NOMO-1 (cell line): Measurements from ENCODE around the gene MADCAM1.

Source experiments
- DNase-seq, 2 experiments: peaks; one replicate each; lab custom pipeline; 2025; ENCODE audit not compliant: unreplicated experiment in 2 of 2; lab: John Stamatoyannopoulos, UW

MADCAM1 gene

GRCh38 chr19:488505-489417 is 7.5 kb upstream of the MADCAM1 start:
- peak; percentile 81 to 94 for DNase-seq

GRCh38 chr19:489418-490196 is 6.7 kb upstream of the MADCAM1 start:
- DNase-seq = no peak

GRCh38 chr19:491146-491741 is 5.0 kb upstream of the MADCAM1 start:
- DNase-seq = no peak

- DNase-seq = no peak
Observed at GRCh38 chr19:492091-492531, 4.2 kb upstream of the MADCAM1 start.

- DNase-seq = no peak
Observed at GRCh38 chr19:493391-494170, 2.7 kb upstream of the MADCAM1 start.

GRCh38 chr19:494171-495080 is 1.9 kb upstream of the MADCAM1 start:
- no peak for DNase-seq

GRCh38 chr19:495081-495401 is 1.2 kb upstream of the MADCAM1 start:
- DNase-seq = no peak

- DNase-seq = no peak
Observed at GRCh38 chr19:495402-496111, 729 bp upstream of the MADCAM1 start.

- DNase-seq = no peak
Observed at GRCh38 chr19:496986-497385, 700 bp downstream of the MADCAM1 start.

- no peak for DNase-seq
Observed at GRCh38 chr19:497491-497868, 1.2 kb downstream of the MADCAM1 start.

GRCh38 chr19:497869-498510 is 1.7 kb downstream of the MADCAM1 start:
- no peak for DNase-seq

- DNase-seq = no peak
Observed at GRCh38 chr19:498511-498891, 2.2 kb downstream of the MADCAM1 start.

GRCh38 chr19:498977-499623 is 2.8 kb downstream of the MADCAM1 start:
- no peak for DNase-seq

- no peak for DNase-seq
Observed at GRCh38 chr19:501646-502045, 5.4 kb downstream of the MADCAM1 start.

- no peak for DNase-seq
Observed at GRCh38 chr19:504616-505015, 8.3 kb downstream of the MADCAM1 start.

- DNase-seq = peak; percentile 98
Observed at GRCh38 chr19:506404-507285, 10.4 kb downstream of the MADCAM1 start.
